ENCODE results near the gene TMCO2.
"Not testable (repeated sequence)": the region's sequence is repeated elsewhere in the genome, so short reads cannot be mapped to it uniquely, and the experiment has no call there.

Gene TMCO2

GRCh38 chr1:40247655-40248054 lies at the start of gene TMCO2:
TMCO2 (plus strand) TSS chr1:40247937; CDS start chr1:40247994, 57 bp downstream.
- no peak within 1 kb of the TSS for H3K27ac ChIP-seq
- DNase-seq (ENCODE audit: low read depth, low spot score): no peak

GRCh38 chr1:40199126-40199525 lies 48.6 kb upstream of the TMCO2 start:
- no peak overlapping the region for H3K27ac ChIP-seq
- DNase-seq (ENCODE audit: low read depth, low spot score): no peak

- DNase-seq (ENCODE audit: low read depth, low spot score): no peak
- H3K27ac ChIP-seq: no peak overlapping the region
These were observed 42.9 kb upstream of the TMCO2 start for GRCh38 chr1:40204856-40205255.

- no peak overlapping the region for H3K27ac ChIP-seq
- no peak for DNase-seq (ENCODE audit: low read depth, low spot score)
These were observed 37.1 kb upstream of the TMCO2 start for GRCh38 chr1:40210511-40211204.

GRCh38 chr1:40218333-40218732 lies 29.4 kb upstream of the TMCO2 start:
- DNase-seq (ENCODE audit: low read depth, low spot score): no peak
- no peak overlapping the region for H3K27ac ChIP-seq

- DNase-seq (ENCODE audit: low read depth, low spot score): not testable (repeated sequence)
These were observed 26.2 kb upstream of the TMCO2 start for GRCh38 chr1:40221471-40221905.

GRCh38 chr1:40221977-40222772 lies 25.6 kb upstream of the TMCO2 start:
- H3K27ac ChIP-seq: no peak overlapping the region
- DNase-seq (ENCODE audit: low read depth, low spot score): no peak

More at GRCh38 chr1:40221471-40221905, 26.2 kb upstream of the TMCO2 start:
- not testable (repeated sequence) for H3K27ac ChIP-seq

- no peak overlapping the region for H3K27ac ChIP-seq
- no peak for DNase-seq (ENCODE audit: low read depth, low spot score)
These were observed 23.7 kb upstream of the TMCO2 start for GRCh38 chr1:40224040-40224439.

- H3K27ac ChIP-seq: no peak overlapping the region
- DNase-seq (ENCODE audit: low read depth, low spot score): no peak
These were observed 21.5 kb upstream of the TMCO2 start for GRCh38 chr1:40226192-40226591.

GRCh38 chr1:40232444-40232843 lies 15.3 kb upstream of the TMCO2 start:
- H3K27ac ChIP-seq: no peak overlapping the region
- DNase-seq (ENCODE audit: low read depth, low spot score): no peak

- DNase-seq (ENCODE audit: low read depth, low spot score): no peak
- peak overlapping the region; percentile 89 for H3K27ac ChIP-seq
These were observed 8.1 kb upstream of the TMCO2 start for GRCh38 chr1:40239626-40240025.

- DNase-seq (ENCODE audit: low read depth, low spot score): no peak
- peak overlapping the region; percentile 89 for H3K27ac ChIP-seq
These were observed 7.3 kb upstream of the TMCO2 start for GRCh38 chr1:40240390-40240789.

GRCh38 chr1:40241362-40241761 lies 6.4 kb upstream of the TMCO2 start:
- peak overlapping the region; percentile 89 for H3K27ac ChIP-seq
- no peak for DNase-seq (ENCODE audit: low read depth, low spot score)

- peak overlapping the region; percentile 89 for H3K27ac ChIP-seq
- DNase-seq (ENCODE audit: low read depth, low spot score): no peak
These were observed 4.4 kb upstream of the TMCO2 start for GRCh38 chr1:40243351-40243750.

GRCh38 chr1:40244138-40244744 lies 3.5 kb upstream of the TMCO2 start:
- no peak for DNase-seq (ENCODE audit: low read depth, low spot score)

GRCh38 chr1:40245686-40246085 lies 2.1 kb upstream of the TMCO2 start:
- DNase-seq (ENCODE audit: low read depth, low spot score): no peak
- H3K27ac ChIP-seq: peak overlapping the region; percentile 40

More at GRCh38 chr1:40244138-40244744, 3.5 kb upstream of the TMCO2 start:
- H3K27ac ChIP-seq: peak overlapping the region; percentile 40

GRCh38 chr1:40248412-40248811 lies 675 bp downstream of the TMCO2 start:
- DNase-seq (ENCODE audit: low read depth, low spot score): no peak
- H3K27ac ChIP-seq: no peak overlapping the region

GRCh38 chr1:40251456-40251855 lies 3.7 kb downstream of the TMCO2 start:
- DNase-seq (ENCODE audit: low read depth, low spot score): no peak
- no peak overlapping the region for H3K27ac ChIP-seq

GRCh38 chr1:40252601-40253000 lies 4.9 kb downstream of the TMCO2 start:
- DNase-seq (ENCODE audit: low read depth, low spot score): no peak
- H3K27ac ChIP-seq: no peak overlapping the region

GRCh38 chr1:40255231-40255630 lies 7.5 kb downstream of the TMCO2 start:
- no peak overlapping the region for H3K27ac ChIP-seq

More at GRCh38 chr1:40255231-40255630, 7.5 kb downstream of the TMCO2 start:
- DNase-seq (ENCODE audit: low read depth, low spot score): no peak
